GM13976 (cell line): ENCODE measurements around the gene UQCR11.

Experiments used
- DNase-seq: peaks from one replicate; pipeline ENCODE4 v3.0.0; 2012; ENCODE audit warnings: low spot score
- in situ Hi-C: fragments of 300-500 bp; cut with MboI; formaldehyde crosslinking; loops from one replicate; pipeline ENCODE4 v1.12.0; 2022; ENCODE audit warnings: low sequenced_read_pairs, mixed read lengths, inconsistent platforms; ENCODE audit not compliant: unreplicated experiment
- TF ChIP-seq, protein P1 (sequence below): IDR thresholded peaks from 2 replicates; pipeline ENCODE4 v1.5.1; 2012; ENCODE audit warnings: borderline replicate concordance, mild to moderate bottlenecking; ENCODE audit not compliant: insufficient read depth; ENCODE audit errors: extremely low read depth, missing control alignments, control extremely low read depth

The UQCR11 gene

DNA sequence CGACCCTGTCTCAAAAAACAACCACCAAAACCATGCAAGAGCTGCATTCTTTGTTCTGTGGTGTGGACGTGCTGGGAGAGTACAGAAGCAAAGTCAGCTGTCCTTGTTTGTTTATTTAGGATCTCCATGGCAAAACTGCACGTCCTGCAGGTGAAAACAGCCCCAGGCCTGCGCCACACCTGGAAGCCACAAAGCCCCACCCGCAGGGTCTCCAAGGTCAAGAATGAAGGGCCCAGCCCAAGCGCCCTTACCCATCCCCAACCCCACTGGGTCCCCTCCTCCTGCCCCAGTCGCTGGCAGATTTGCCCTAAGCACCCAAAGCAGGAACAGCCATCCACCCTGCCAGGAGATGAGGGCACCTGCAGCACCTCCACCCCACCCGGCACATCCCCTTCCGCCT is 23.1 kb downstream of the UQCR11 start:
- TF ChIP-seq, protein P1, sequence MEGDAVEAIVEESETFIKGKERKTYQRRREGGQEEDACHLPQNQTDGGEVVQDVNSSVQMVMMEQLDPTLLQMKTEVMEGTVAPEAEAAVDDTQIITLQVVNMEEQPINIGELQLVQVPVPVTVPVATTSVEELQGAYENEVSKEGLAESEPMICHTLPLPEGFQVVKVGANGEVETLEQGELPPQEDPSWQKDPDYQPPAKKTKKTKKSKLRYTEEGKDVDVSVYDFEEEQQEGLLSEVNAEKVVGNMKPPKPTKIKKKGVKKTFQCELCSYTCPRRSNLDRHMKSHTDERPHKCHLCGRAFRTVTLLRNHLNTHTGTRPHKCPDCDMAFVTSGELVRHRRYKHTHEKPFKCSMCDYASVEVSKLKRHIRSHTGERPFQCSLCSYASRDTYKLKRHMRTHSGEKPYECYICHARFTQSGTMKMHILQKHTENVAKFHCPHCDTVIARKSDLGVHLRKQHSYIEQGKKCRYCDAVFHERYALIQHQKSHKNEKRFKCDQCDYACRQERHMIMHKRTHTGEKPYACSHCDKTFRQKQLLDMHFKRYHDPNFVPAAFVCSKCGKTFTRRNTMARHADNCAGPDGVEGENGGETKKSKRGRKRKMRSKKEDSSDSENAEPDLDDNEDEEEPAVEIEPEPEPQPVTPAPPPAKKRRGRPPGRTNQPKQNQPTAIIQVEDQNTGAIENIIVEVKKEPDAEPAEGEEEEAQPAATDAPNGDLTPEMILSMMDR = no peak
- in situ Hi-C loops = no loop called here

DNA sequence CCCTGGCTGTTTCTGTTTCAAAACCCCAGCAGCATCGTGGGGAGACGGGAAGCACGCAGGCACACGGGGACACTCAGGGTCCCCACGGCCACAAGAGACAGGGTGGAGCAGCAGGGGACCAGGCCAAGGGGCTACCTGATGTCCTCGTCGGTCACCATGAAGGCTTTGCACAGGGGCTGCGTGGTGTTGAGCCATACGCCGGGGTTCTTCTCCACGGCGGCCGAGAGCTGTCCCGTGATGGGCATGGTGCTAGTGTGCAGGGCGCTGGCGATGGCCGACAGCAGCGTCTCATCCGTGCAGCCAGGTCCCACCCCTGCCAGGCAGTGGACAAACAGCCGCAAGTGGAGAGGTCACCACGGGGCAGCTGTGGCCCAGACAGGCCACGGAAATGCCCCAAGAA is 24.3 kb downstream of the UQCR11 start:
- DNase-seq = no peak
- TF ChIP-seq, protein P1 = no peak
- in situ Hi-C loops = no loop called here

More for the DNA sequence above, 23.1 kb downstream of the UQCR11 start:
- no peak for DNase-seq

DNA sequence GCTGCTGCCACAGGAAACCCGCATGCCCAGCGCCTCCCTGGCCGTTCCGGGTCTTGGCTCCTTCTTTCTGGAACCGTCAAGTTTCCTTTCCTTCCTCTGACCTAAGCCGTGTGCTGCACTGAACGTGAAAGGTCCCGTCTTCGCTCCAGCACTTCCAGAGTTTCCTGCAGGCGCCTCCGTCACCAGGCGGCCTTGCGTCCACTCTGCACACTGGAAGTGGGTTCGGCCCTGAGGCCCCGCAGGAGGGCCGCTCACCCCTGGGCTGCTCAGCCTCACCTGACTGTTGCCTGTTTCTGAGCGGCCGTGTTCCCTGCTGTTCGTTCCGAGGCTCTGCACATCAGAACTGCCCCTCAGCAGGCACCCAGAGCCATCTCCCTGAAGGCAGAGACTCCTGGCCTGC is 24.9 kb downstream of the UQCR11 start:
- DNase-seq = no peak
- TF ChIP-seq, protein P1 = no peak
- in situ Hi-C loops = no loop called here

DNA sequence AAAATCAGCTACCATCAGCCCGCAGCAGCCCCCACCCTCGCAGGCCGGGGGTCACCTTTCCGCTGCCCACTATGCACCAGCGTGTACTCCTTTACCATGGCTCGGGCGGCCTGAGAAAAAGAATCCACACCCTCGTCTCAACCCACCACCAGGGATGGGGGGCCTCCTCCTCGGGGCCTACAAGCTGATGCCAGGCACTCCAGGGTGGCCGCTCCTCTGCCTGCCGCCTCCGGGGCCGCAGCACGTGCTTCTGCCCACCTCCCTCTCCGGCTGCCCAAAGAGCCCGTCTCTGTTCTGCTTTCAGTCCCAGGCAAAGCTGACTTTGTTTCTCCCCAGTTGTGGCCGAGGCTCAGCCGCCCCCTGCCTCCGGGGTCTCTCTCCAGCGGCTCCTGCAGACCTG is 26.0 kb downstream of the UQCR11 start:
- TF ChIP-seq, protein P1 = no peak
- no peak for DNase-seq
- in situ Hi-C loops = no loop called here

DNA sequence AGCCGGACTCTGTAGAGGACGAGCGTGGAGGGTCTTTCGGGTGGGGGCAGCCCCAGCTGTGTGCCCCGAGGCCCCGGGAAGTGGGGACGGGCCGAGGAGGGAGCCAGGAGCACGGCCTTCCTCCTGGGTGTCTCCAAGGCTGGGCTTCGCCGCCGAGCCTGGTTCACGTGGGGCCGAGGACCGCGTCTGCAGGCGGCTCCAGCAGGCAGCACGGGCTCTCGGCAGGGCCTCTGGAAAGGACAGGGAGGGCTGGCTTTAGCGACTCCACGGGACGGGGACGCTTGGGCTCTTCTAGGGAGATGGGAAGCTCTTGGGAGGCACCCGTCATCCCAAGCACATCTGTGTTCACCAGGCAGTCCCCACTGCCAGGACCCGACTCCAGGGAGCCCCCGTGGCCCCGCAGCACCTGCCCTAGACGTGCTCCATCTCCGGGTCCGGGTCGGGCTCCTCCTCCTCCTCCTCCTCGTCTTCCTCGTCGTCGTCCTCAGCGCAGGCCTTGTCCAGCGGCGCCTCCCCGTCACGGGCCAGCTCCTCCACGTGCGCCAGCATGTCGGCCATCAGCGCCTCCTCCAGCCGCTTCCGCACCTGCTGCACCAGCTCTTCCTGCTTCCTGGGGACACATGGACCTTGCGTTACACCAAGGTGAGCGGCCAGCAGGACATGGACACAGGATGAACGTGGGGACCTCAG is 27.2 kb downstream of the UQCR11 start:
- in situ Hi-C loops = no loop called here
- TF ChIP-seq, protein P1 = no peak
- no peak for DNase-seq

DNA sequence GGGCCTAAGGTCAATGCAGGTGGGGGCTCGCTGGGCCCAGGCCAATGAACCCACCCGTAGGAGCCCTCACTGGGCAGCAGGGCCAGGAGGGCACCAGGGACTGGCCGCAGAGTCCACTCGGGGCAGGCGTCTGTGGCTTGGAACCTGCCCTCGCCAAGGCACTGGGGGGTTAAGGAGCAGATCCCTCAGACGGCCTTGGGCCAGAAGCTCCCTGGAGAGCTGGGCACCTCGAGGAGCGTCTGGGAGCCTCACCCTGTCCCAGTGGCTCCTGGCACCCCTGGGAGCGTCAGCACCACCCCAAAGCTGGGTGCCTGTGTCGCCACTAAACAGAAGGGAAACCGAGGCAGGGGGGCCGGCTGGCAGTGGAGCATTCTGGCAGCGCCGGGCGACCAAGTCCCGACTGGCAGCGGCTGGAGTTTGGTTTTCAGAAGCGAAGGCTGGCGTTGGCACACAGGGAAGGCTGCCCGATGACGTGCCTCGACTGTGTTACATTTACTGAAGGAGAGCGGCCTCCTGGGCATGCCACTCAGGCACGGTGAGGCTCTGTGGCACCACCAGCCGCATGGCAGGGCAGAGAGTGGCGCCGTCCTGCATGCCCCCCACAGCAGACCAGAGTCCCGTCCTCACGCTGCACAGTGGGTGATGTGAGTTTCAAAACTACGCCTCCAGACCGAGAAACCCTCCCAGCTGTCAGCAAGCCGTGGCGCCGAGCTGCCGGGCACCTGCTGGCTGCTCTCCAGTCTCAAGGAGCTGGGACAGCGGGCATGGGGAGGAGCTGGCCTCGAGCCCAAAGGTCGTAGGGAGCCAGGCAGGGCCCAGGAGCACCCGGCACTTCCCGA is 28.0 kb downstream of the UQCR11 start:
- TF ChIP-seq, protein P1 = no peak
- DNase-seq = no peak
- in situ Hi-C loops = no loop called here
